ENCODE data around the gene ITM2C.

The ITM2C gene

DNA sequence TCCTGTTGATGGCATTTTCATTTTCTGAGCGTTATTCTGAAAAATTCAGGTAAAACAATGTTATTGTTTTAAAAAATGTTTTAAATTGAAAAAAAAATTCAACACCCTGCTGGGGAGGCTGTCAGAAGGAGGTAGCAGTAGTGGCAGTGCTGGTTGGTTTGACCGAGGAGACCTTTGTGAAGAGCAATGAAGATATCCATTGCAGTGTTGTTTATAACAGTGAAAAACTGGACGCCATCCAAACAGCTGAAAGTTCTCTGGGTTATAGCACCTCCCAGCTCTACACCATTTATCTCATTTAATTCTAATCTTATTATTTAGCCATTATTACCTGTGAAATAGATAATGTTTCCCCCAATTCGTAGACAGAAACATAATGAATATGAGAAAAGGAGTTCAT, 12.6 kb upstream of the ITM2C start:
- DNase-seq (ENCODE audit: low spot score): no peak

DNA sequence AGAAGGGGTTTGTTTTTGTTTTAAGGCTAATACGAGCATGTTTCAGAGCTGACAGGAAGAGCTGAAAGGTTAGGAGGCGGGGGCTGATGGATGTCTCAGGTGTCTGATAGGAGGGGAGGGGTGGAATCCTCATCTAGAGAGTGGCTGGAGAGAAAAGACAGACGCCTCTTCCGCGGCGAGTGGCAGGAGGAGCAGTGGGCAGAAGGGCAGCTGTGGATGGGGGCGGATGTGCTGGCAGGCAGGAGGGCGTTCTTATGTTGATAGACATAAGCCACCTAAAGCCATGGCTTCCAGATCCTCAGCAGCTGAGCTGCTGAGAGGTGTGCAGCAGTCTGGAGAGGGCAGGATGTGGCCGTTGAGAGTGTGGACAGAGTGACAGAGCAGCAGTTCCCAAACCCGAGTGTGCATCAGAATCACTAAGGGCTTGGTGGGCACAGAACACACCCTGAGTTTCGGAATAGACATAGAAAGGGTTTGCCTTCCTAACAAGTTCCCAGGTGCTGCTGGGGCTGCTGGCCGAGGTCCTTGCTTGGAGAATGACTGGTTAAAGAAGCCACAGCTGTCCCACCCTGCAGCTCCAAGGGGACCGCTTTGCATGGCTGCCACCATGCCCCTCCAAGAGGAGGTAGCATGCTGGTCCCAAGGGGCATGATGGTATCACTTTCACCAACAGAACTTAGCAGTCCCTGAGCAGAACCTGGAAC, 3.0 kb upstream of the ITM2C start:
- no peak for DNase-seq (ENCODE audit: low spot score)

DNA sequence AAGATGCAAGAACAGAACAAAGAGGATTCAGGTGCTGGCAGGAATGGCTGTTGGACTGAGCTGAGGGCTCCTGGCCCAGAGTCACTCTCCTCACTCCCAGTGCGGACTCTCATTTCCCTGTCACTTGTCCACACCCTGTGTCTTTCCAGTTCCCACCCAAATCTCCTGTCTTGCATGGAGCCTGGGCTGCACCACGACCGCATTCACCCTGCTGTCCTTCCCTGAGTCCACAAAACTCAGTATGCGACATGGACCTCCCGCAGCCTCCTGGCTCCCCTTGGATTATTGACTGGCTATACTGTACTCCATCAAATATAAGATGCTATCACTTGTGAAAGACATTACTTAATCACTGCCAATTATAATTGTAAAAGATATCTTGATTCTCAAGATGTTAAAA, 2.5 kb upstream of the ITM2C start:
- DNase-seq (ENCODE audit: low spot score): no peak

DNA sequence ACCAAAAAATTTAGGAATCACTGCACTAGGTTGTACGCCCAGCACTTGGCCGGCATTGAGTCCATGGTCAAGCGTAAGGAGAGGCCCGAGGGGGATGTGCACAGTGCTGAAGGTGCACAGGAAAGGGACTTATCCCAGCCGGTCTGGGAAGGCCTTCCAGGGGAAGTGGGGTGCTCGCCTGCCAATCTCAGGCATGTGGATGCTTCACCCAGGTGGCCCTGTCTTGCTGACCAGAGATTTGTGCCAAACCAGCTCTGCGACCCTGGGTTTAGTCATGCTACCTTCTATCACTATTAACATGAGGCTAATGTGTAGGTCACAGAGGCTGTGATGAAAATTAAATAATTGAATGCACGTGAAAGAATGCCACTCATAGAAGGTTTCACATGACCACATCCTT, 1.7 kb upstream of the ITM2C start:
- DNase-seq (ENCODE audit: low spot score): no peak

DNA sequence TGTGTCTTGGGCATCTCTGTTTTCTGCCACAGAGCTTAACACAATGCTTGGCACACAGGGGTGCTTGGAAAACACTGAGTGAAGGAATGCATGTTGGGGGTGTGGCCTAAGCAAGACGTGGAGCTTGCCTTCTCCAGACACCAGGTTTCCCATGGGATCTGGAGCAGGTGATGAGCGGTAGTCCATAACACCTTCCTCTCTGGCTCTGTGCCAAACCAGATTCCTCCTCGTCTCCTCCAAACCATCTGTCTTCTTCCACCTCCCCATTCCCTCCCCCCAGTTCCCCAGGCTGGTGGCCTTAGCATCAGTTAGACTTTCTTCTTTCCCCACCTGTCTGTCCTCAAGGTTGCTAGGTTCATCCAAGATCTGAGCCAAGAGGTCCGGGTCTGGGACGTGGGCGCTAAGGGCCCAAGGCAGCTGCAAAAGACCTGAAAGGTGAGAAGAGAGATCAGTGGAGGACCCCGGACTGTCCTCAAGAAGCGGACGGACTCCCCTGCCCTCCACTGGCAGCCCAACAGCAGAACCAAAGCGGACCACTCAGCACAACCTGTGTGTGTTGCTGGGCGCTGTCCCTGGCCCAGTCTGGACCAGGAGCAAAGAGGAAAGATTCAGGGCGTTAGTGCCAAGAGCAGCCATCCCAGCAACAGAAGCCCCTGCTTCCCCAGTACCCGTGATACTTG, 1.2 kb upstream of the ITM2C start:
- DNase-seq (ENCODE audit: low spot score): no peak

DNA sequence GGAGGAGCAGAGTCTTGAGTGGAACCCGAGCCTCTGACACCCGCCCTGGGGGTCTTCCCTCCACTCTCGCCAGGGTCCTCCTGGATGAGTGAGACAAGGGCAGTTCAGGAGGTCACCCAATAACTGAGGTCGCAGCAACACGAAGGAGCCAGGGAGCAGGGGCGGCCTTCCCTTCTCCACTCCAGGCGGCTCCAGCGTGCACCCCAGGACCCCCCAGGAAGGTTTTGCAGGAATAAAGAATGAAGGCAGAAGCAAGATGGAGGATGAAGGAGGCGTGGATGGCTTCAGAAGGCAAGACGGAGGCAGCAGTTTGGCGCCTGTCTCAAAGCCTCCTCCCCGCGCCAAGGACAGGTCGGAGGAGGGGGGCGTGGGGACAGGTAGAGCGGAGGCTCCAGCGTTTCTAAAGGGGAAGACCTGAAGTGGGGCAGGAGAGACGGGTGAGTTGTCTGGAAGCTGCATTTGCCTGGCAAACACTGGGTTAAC, 579 bp upstream of the ITM2C start:
- no peak for DNase-seq (ENCODE audit: low spot score)

DNA sequence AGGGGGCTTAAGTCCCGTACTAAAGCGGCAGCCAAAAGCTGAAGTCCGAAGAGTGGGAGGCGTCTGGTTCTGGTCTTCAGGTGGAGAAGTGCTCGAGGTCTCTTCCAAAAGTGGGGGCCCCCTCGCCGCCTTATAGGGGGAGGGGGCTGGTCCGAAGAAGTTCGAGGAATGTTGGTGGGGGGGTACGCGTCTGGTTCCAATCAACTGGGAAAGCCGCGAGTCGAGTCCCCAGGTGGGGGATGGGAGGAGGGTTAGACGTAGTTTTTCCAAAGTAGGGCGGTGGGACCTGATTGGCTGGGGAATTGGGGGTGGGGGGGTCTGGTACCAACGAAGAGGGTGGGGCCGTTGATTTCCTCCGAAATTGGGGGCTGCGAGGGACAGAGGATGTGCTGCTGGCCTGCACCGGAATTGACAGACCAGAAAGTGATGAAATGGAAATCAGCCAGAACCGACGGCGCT, 594 bp downstream of the ITM2C start:
- DNase-seq (ENCODE audit: low spot score): no peak

DNA sequence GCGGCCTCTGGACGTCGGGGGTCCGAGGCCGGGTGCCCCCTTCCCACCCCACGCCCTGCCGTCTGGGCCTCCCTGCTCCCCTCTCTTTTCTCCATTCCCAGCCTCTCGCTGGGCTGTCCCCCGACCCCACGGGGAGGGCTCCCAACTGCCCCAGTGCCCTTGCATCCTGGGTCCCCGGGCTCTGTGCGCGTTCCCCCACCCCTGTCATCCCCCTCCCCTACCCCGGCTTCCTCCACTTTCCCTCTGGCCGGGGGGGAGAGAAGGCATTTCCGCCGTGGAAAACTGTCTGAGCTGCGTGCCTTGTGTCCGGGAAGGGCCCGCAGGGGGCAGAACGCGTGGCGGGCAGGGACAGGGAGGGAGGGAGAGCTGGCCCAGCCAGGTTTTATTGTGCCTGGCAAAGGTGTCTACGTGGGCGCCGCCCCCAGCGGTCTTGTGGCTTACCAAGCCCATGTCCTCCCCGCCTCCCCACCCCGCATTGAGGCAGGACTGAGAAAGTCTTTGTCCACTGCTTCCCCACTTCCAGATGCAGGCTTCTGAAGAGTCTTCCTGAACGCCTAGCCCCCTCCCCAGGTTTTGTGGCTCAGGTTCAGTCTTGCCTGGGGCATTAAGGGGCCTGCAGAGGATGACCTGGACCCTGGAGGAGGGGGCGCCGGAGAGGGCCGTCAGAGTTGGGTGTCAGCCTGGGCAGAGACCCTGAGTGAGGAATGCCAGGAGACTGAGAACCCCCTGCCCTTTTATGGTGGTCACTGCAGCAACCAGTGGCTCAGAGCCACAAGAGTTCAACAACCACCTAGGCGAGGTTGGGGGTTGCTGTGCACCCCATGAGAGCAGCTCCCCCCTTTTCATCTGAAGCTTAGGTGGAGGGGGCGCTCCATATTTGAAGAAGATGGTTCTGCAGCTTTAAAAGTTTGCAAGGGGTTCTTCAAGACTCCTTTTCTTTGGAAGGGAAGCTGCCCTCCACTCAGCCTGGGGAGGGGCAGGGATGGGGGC, 1.3 kb downstream of the ITM2C start:
- DNase-seq (ENCODE audit: low spot score): no peak

DNA sequence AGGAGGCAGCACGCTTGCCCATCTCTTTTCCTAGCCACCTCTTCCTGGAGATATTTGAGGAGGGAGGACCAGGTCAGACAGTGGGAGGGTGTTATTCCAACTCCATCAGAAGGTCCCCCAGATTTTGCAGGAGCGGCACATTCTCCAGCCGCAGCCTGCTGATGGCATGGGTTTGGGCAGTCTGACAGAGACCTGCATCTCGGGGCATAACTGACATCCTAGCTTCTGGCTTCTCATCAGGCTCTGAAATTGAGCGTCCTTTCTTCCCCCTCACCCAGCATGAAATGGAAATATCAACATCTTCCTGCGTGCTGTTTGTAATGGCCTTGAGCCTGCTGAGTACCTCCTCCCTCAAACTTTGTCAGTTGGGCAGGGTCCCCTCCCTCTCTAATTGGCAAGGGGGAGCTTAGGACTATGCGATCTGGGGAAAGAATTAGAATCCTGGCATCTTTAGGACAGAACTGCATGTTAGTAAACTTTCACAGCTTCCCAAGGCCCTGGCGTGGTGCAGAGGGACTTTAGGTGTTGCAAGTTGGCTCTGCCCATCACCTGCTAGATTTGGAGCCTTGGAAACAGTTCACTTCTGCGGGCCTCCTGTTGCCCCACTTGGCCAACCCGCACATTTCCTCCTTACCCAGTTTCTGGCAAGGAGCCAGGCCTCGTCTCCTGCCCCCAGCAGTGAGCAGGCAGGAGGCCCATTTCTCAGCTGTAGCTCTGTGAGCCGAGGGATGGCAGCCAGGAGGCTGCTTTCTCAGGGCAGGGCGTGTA, 2.2 kb downstream of the ITM2C start:
- no peak for DNase-seq (ENCODE audit: low spot score)

DNA sequence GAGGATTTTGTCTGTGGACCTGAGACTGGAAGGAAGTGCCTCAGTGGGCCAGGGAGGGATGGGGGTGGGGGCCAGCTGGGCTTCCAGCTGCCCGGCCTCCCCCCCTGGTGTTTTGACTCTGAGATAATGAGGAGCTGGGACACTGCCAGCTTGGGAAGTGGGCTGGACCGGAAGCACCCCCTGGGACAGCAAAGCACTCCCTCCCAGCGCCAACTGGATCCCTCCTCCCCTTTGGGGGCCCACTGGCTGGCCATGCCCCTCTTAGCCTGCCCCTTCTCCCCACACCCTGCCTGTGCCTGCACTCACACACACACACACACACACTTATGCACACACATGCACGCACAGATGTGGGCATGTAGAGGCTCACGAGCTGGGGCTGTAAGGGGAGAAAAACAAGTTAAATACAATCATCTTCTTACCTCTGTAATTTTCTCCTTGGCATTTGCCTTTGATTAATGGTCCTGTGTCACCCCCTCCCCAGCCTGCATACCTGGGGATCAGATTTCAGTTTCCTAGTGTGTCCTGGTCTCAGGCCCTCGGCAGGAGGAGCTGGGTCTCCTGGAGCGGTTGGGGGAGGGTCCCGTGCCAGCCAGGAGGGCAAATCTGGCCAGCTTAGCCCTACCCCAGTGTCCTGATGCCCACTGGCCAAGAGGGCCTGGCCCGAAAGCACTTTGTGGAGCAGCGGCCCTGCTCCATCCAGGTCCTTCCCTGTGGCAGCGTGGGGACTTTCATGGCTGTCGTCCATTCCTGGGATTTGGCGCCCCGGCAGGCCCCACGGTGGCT, 3.6 kb downstream of the ITM2C start:
- no peak for DNase-seq (ENCODE audit: low spot score)

DNA sequence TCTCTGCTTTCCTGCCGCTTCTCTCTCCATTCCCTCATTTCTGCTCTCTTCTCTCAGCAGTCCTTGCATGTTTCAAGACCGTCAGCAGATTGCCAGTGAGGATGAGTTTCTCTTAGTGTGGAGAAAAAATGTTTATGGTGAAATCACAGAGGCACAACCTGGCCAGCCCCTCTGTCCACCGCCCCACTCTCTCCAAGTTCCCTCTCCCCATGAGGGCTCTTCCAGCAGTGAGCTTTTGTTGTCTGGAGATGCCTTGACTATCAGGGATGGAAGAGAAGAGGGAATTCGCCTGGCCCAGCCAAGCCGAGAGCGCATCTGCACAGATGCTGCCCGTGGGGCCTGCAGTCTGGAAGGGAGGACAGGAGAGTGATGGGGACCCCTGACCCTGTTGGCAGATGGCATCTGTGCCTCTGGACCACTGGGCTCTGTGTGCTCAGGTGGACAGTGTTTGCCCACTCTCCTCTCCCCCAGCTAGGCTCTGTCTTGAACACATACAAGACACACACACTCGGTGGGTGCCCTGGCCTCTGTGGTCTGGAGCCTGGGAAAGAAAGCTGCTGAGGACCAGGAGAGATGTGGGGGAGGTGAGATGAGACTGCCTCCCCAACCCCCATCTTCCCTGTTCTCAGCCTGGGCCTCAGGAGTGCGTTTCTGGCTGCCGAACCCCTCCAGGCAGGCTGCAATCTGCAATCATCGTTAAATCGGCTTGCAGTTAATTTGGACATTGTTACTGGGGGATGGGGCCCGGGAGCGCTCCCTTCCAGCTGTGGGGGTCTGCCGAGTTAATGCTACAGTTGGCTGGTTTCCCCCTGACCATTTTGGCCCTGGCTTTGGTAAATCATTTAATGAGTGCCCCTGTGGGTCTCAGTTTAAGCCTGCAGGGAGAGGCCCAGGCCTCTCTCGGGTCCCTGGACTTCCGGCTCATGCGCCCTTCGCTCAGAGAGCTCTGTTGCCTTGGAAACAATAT, 4.5 kb downstream of the ITM2C start:
- no peak for DNase-seq (ENCODE audit: low spot score)

DNA sequence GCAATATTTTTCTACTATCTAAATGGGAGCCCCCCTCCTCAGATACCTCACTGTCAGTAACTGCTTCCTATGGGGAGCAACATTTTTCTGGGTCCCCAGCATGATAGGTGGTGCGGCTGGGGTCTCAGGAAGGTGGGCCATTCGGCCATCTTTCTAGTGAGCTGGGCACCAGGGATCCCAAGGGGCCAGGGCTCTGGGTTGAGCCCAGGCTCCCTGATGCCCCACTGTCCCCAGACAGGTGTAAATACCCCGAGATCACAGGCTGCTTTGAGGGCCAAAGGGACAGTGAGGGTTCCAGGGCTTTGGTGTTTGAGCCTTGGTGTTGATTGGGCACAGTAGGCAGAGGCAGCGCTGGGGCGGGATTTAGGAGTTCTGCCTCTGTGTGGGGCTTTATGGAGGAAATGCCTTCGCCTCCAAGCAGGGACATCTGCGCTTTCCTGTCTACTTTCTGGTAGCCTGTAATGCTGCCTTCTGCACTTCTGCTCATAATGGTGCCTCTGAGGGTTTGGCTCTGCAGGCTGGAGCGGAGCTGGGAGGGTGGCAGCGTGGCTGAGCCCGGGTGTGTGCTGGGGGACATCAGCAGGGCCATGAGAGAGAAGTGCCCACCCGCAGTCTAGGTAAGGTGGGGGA, 5.3 kb downstream of the ITM2C start:
- DNase-seq (ENCODE audit: low spot score): no peak

DNA sequence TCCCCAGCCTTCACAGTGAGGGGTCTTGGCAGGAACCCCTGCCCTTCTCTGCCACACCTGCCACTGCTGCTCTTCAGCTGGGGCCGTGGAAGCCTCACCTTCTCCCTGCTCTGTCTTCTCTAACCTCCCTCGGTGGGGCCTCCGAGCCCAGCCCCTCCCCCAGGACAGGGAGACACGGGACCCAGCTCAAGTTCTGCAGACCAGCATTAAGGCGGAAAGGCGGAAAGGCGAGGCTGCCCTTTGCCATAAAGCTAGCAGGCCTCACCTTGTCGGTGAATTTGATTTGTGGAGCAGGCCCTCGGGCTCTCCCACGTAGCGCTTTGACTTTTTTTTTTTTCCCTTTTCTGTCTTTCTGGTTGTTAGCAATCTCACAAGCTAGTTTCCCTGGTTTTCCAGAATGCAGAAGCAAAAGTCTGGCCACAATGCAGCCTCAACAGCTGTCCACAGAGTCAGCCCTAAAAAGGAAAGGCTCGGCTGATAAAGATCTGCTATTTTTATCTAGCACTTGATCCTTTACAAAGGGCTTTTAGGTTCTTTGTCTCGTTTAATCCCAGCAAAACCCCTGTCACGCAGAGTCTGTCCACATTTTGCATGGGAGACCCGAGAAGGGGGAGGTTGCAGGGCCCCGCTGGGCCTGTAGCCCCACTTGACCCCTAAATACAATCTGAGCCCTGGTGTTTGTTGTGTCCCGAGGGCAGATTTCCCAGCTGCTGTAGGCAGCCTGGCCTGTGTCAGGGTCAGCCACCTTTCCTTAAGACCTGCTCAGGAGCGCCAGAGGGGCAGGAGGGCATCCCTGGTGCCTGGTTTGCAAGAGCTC, 6.0 kb downstream of the ITM2C start:
- DNase-seq (ENCODE audit: low spot score): no peak

DNA sequence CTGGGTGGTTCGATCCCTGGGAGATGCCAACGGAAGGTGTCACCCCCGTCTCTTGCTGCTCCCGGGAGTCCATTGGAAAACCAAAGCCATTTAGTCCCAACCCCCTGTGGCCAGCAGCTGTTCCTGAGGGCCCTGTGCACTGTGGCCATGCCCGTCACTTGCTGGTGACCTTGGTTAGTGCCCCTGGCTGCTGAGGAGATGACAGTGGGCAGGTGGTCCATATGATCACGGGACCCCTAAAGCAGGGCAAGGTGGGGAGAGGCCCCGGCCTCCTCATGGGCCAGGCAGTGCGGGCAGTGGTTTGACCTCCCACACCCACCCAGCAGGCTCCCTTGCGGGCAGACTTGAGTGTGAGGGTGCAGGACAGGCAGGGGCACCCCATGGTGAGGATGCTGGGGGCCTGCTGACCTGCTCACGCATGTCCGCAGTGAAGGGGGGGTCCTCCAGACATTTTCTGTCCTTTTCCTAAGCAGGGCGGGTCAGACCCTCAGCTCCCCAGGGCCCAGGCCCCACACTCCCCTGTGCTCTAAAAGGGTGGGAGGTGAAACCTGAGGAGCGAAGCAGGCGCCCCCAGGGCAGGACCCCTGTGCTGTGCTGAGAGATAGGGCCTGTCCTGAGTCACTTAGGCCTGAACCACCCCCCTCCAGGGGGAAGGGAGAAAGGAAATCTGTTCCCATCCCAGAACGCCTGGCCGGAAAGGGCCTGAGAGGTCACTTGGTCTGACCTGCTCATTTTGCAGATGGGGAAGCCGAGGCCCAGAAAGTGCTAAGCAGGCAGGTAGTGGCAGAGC, 6.8 kb downstream of the ITM2C start:
- DNase-seq (ENCODE audit: low spot score): no peak

DNA sequence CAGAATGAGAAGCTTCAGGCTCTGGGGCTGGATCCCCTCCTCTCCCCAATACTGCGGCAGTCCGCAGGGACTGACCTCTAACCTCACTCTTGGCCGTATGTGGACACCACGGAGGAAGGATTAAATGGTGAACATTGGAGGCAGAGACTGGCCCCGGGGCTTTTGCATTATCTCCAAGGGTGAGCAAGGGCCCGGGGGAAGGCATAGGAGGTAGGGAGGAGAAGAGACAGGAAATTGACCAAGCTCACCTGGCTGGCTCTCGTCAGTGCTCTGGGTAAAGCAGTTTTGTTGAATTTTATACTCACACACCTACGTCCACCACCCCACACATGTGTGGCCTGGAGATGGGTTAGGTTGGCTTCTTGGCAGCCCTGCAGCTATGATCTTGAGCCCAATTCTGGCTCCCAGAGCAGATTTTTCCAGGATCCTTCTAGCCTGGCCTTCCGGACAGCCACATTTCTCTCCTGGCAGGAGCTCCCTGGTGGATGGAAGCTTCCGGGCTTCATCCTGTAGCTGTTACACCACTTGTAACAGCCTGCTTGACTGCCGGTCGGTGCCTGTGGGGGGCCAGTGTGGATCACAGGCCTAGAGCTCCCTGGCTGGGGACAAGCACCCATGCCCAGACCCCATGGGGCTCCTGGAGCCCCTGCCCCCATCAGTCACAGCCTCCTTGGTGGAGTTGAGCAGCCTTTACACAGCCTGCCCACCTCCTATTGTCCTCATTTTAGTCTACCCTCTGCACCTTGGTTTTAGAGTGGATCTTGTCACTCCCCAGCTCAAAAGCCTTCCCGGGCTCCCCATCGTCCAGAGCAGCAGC, 7.6 kb downstream of the ITM2C start:
- DNase-seq (ENCODE audit: low spot score): no peak

DNA sequence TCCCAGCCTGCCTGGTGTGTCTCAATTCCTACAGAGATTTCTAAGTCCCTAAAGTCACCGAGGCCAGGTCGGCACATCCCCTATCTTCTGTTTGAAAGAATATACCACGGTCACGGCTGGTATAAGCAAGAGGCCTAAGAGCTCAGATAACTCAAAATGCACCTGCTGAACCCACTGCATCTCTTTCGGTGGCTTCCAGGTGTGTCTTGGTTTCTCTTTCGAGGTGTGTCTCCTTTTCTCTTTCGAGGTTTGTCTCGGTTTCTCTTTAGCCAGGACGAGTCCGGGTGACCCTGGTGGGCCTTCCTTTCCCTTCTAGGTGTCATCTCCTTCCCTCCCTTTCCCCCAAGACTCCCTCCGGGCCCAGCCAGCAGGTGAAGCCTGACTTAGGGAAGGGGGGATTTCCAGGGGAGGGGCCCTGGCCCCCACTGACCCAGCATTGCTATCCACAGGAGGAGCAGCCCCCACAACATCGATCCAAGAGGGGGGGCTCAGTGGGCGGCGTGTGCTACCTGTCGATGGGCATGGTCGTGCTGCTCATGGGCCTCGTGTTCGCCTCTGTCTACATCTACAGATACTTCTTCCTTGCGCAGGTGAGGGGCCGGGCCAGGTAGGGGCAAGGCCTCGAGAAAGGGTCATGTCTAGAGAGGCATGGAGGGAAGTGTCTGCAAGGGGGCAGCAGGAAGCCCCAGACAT, 8.4 kb downstream of the ITM2C start:
- no peak for DNase-seq (ENCODE audit: low spot score)
